Thoracic aorta (tissue), 2 donors: Measurements from ENCODE around the gene RNFT2. TPM values are rescaled to one million over a fixed set of nuclear protein-coding genes. Genes with fewer than 3 reads are reported as not detected.
"Not testable (repeated sequence)": the region's sequence is repeated elsewhere in the genome, so short reads cannot be mapped to it uniquely, and the experiment has no call there.

ENCODE experiments used
- ATAC-seq: fragments of 150-250 bp; one replicate; pipeline ENCODE4 v1.8.0; 2017; ENCODE audit warnings: low read depth; ENCODE audit not compliant: insufficient number of reproducible peaks, low FRiP score
- DNase-seq: peaks from one replicate; pipeline ENCODE4 v3.0.0-alpha.2; 2020; ENCODE audit warnings: low spot score
- H3K27ac ChIP-seq, 2 donors: fragments of 200-600 bp; sonication (generic); 1 replicate in 1 of 2; 2 replicates in 1 of 2; pipeline ENCODE4 v1.5.1; 2016; ENCODE audit warnings: mild to moderate bottlenecking in 2 of 2, moderate library complexity in 2 of 2
- H3K27me3 ChIP-seq: fragments of 200-600 bp; sonication (generic); replicated peaks from 2 replicates; pipeline ENCODE4 v1.6.0; 2016; ENCODE audit warnings: mild to moderate bottlenecking; ENCODE audit not compliant: insufficient read depth
- H3K36me3 ChIP-seq: fragments of 200-600 bp; sonication (generic); one replicate; pipeline ENCODE4 v1.5.1; 2016
- H3K4me1 ChIP-seq, 2 donors: fragments of 200-600 bp; sonication (generic); 1 replicate in 1 of 2; 2 replicates in 1 of 2; pipeline versions ENCODE4 v1.5.1 to v1.6.0; 2016; ENCODE audit warnings: low read depth in 2 of 2, mild to moderate bottlenecking in 1 of 2; ENCODE audit not compliant: control insufficient read depth in 1 of 2
- H3K4me3 ChIP-seq: fragments of 200-600 bp; sonication (generic); 2 replicates; pipeline ENCODE4 v1.5.1; 2016; ENCODE audit warnings: mild to moderate bottlenecking
- H3K9me3 ChIP-seq: fragments of 200-600 bp; sonication (generic); 2 replicates; pipeline ENCODE4 v1.5.1; 2016
- CTCF ChIP-seq: fragments of 200-600 bp; sonication (generic); IDR thresholded peaks from one replicate; pipeline ENCODE4 v1.5.1; 2019; ENCODE audit warnings: antibody characterized with exemption
- total RNA-seq, 2 donors: library from RNA; depleted of rRNA; stranded (reverse); fragments of >200 nt; gene quantifications; one replicate each; pipeline versions ENCODE4 v1.1.0 to v1.2.3, GENCODE V29; 2016

Gene RNFT2
- total RNA-seq, 2 donors from 2014 or later: 1.1 to 1.5 TPM

GRCh38 chr12:116749884-116750283 lies 11.8 kb downstream of the RNFT2 start:
- TF ChIP-seq CTCF: no peak

GRCh38 chr12:116750298-116750697 lies 12.2 kb downstream of the RNFT2 start:
- H3K9me3 ChIP-seq: no peaks in the 10 kb centered on the region
- ATAC-seq (no peak), DNase-seq (no peak)
- no peak overlapping the region for H3K27ac ChIP-seq
- no peak overlapping the region for H3K4me3 ChIP-seq
- H3K36me3 ChIP-seq: no peaks in the 10 kb centered on the region
- no peak for TF ChIP-seq CTCF
- no peaks in the 10 kb centered on the region for H3K27me3 ChIP-seq
- no peaks in the 10 kb centered on the region for H3K4me1 ChIP-seq

More at GRCh38 chr12:116749884-116750283, 11.8 kb downstream of the RNFT2 start:
- no peaks in the 10 kb centered on the region for H3K9me3 ChIP-seq
- no peak overlapping the region for H3K4me3 ChIP-seq
- no peaks in the 10 kb centered on the region for H3K36me3 ChIP-seq
- no peaks in the 10 kb centered on the region for H3K4me1 ChIP-seq
- no peak overlapping the region for H3K27ac ChIP-seq
- DNase-seq (no peak), ATAC-seq (no peak)
- H3K27me3 ChIP-seq: no peaks in the 10 kb centered on the region

- not testable (repeated sequence) for H3K4me3 ChIP-seq, H3K27ac ChIP-seq, ATAC-seq, H3K4me1 ChIP-seq, DNase-seq, H3K36me3 ChIP-seq, H3K9me3 ChIP-seq, H3K27me3 ChIP-seq
Measured at GRCh38 chr12:116754097-116754496, 16.0 kb downstream of the RNFT2 start.

GRCh38 chr12:116754783-116755182 lies 16.7 kb downstream of the RNFT2 start:
- not testable (repeated sequence) for H3K36me3 ChIP-seq, H3K9me3 ChIP-seq, H3K4me3 ChIP-seq, H3K27ac ChIP-seq, DNase-seq, H3K27me3 ChIP-seq, ATAC-seq, H3K4me1 ChIP-seq

GRCh38 chr12:116759783-116760621 lies 21.9 kb downstream of the RNFT2 start:
- ATAC-seq: no peak

More at GRCh38 chr12:116759783-116760621, 21.9 kb downstream of the RNFT2 start:
- H3K27ac ChIP-seq: peak overlapping the region in 1 of 2 donors; percentile 63
- peak overlapping the region; percentile 67 for H3K4me3 ChIP-seq
- H3K36me3 ChIP-seq: no peaks in the 10 kb centered on the region
- H3K27me3 ChIP-seq: no peaks in the 10 kb centered on the region
- H3K4me1 ChIP-seq: peaks cover 9 to 13% of the 10 kb centered on the region in 2 donors
- no peak for DNase-seq
- H3K9me3 ChIP-seq: no peaks in the 10 kb centered on the region
- TF ChIP-seq CTCF: no peak
